PC-9 (cell line): ENCODE data around the gene ELAVL4. TPM values are rescaled to one million over a fixed set of nuclear protein-coding genes. Genes with fewer than 3 reads are reported as not detected.

Experiments used
- BruUV-seq: library from RNA; stranded (reverse); fragments of 400-500 nt; replicated peaks from 2 replicates; lab custom pipeline; 2021; lab: Mats Ljungman, UMichigan
- CTCF ChIA-PET: fragments of 300-600 bp; sonication (Branson Sonifier 250); formaldehyde crosslinking; loops from one replicate; lab custom pipeline; 2022; ENCODE audit warnings: antibody characterized with exemption; lab: Charles Lee
- POLR2A ChIA-PET: fragments of 300-600 bp; sonication (Branson Sonifier 250); formaldehyde crosslinking; loops from one replicate; lab custom pipeline; 2022; ENCODE audit warnings: antibody characterized with exemption; ENCODE audit not compliant: unreplicated experiment; lab: Charles Lee
- DNase-seq, 2 experiments: peaks; one replicate each; pipeline versions ENCODE4 v3.0.0 to v3.0.0-alpha.2; 2015 to 2022; ENCODE audit warnings: mixed read lengths in 1 of 2
- H2AFZ ChIP-seq: fragments of 200-600 bp; sonication (generic); 2 replicates; pipeline ENCODE4 v1.8.1; 2017; ENCODE audit warnings: antibody characterized with exemption
- H3F3A ChIP-seq: fragments of 200-600 bp; sonication (generic); 2 replicates; pipeline ENCODE4 v1.8.1; 2017; ENCODE audit warnings: antibody characterized with exemption, mild to moderate bottlenecking, low read depth; ENCODE audit not compliant: insufficient read depth
- H3K27ac ChIP-seq: fragments of 200-600 bp; sonication (generic); 2 replicates; pipeline ENCODE4 v1.6.1; 2016; ENCODE audit warnings: mixed run types
- H3K27me3 ChIP-seq: fragments of 200-600 bp; sonication (generic); 2 replicates; pipeline ENCODE4 v1.6.1; 2016; ENCODE audit warnings: low read depth, mixed run types; ENCODE audit not compliant: insufficient read depth
- H3K36me3 ChIP-seq: fragments of 200-600 bp; sonication (generic); 2 replicates; pipeline ENCODE4 v1.6.1; 2016; ENCODE audit warnings: low read depth, mixed run types
- H3K4me1 ChIP-seq: fragments of 200-600 bp; sonication (generic); replicated peaks from 2 replicates; pipeline ENCODE4 v1.6.1; 2016; ENCODE audit warnings: mixed run types; ENCODE audit not compliant: insufficient read depth
- H3K4me2 ChIP-seq: fragments of 200-600 bp; sonication (generic); 2 replicates; pipeline ENCODE4 v1.6.1; 2017; ENCODE audit warnings: mixed run types
- H3K4me3 ChIP-seq: fragments of 200-600 bp; sonication (generic); 2 replicates; pipeline ENCODE4 v1.6.1; 2016; ENCODE audit warnings: mixed run types
- H3K79me2 ChIP-seq: fragments of 200-600 bp; sonication (generic); 2 replicates; pipeline ENCODE4 v1.6.1; 2017; ENCODE audit warnings: low read depth, mixed run types
- H3K9me2 ChIP-seq: fragments of 200-600 bp; sonication (generic); 2 replicates; pipeline ENCODE4 v1.8.1; 2017; ENCODE audit warnings: mild to moderate bottlenecking; ENCODE audit not compliant: insufficient read depth
- H3K9me3 ChIP-seq: fragments of 200-600 bp; sonication (generic); 2 replicates; pipeline ENCODE4 v1.8.1; 2016; ENCODE audit warnings: low read depth; ENCODE audit not compliant: insufficient read depth
- H4K20me1 ChIP-seq: fragments of 200-600 bp; sonication (generic); 2 replicates; pipeline ENCODE4 v1.8.1; 2017; ENCODE audit not compliant: insufficient read depth
- CTCF ChIP-seq: fragments of 200-600 bp; sonication (generic); conservative IDR thresholded peaks from 2 replicates; pipeline ENCODE4 v1.6.1; 2017; ENCODE audit warnings: mixed run types, antibody characterized with exemption, mild to moderate bottlenecking, moderate library complexity
- EZH2 ChIP-seq: fragments of 200-600 bp; sonication (generic); IDR thresholded peaks from 2 replicates; pipeline ENCODE4 v1.8.0; 2017; ENCODE audit warnings: antibody characterized with exemption, low read depth
- intact Hi-C: fragments of 100-400 bp; cut with micrococcal nuclease; formaldehyde crosslinking; loops from one replicate; pipeline ENCODE4 v1.10.0; 2022; ENCODE audit not compliant: unreplicated experiment
- total RNA-seq: library from RNA; stranded (reverse); gene quantifications from 2 replicates; pipeline ENCODE4 v1.2.3, GENCODE V29; 2021

Gene ELAVL4
- total RNA-seq, 1 experiment from 2014 or later = not detected

DNA sequence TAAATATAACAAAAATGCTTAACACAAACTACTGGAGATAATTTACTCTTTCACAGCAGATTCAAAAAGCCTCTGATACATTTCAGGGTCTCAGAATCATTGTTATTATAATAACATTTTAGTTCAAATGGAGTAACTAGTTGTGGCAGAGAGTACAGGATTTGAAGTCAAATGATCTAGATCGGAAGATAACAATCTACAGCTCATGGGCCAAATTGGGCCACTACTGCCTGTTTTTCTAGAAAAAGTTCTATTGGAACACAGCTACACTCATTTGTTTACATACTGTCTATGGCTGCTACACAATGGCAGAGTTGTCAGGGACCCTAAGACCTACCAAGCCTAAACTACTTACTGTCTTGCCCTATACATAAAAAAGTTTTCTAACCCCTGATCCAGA is 63.6 kb downstream of the ELAVL4 start:
- no peak for DNase-seq
- no peak overlapping the region for H3K4me3 ChIP-seq
- TF ChIP-seq EZH2 (no peak), CTCF (no peak)
- H3K27ac ChIP-seq = no peak overlapping the region
- no peak overlapping the region for H2AFZ ChIP-seq
- no TSS peak for BruUV-seq
- H3K4me2 ChIP-seq = no peak overlapping the region
- H4K20me1 ChIP-seq = no peaks in the 10 kb centered on the region
- no peaks in the 10 kb centered on the region for H3K9me2 ChIP-seq
- ChIA-PET CTCF (no interaction called here), POLR2A (no interaction called here)
- H3K36me3 ChIP-seq = no peaks in the 10 kb centered on the region
- no peaks in the 10 kb centered on the region for H3K79me2 ChIP-seq
- H3K27me3 ChIP-seq = 0 out of 2 replicates have a peak, but pooled peaks cover 5% of the 10 kb centered on the region
- H3K4me1 ChIP-seq = no peaks in the 10 kb centered on the region
- no peaks in the 10 kb centered on the region for H3K9me3 ChIP-seq
- H3F3A ChIP-seq = no peaks in the 10 kb centered on the region
- intact Hi-C loops = no loop called here

DNA sequence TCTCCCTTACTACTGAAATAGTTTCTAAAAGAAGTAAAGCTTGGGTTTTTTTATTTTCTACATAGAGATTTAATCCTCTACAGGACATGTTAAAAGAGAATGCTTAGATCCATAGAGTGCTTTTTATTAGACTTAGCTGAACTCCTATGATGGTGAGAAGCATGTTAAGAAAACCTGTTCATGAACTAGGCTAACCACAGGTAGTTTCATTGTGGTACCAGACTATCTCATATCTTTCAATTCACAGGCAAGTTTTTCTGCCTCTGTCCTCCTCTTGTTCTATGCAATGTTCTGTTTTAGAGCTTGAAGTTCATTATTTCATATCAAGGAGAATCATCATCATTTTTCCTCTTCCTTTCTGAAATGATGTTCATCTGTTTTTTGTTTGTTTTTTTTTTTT is 65.4 kb downstream of the ELAVL4 start:
- no peaks in the 10 kb centered on the region for H3K4me1 ChIP-seq
- no peak overlapping the region for H3K4me3 ChIP-seq
- H3K9me2 ChIP-seq = no peaks in the 10 kb centered on the region
- H3F3A ChIP-seq = no peaks in the 10 kb centered on the region
- no peaks in the 10 kb centered on the region for H3K36me3 ChIP-seq
- H3K4me2 ChIP-seq = no peak overlapping the region
- no peak overlapping the region for H2AFZ ChIP-seq
- H3K27me3 ChIP-seq = 0 out of 2 replicates have a peak, but pooled peaks cover 5% of the 10 kb centered on the region
- H4K20me1 ChIP-seq = no peaks in the 10 kb centered on the region
- ChIA-PET POLR2A (no interaction called here), CTCF (no interaction called here)
- no peak overlapping the region for H3K27ac ChIP-seq
- H3K9me3 ChIP-seq = no peaks in the 10 kb centered on the region
- TF ChIP-seq CTCF = no peak
- no TSS peak for BruUV-seq
- DNase-seq = no peak
- intact Hi-C loops = no loop called here
- no peaks in the 10 kb centered on the region for H3K79me2 ChIP-seq

DNA sequence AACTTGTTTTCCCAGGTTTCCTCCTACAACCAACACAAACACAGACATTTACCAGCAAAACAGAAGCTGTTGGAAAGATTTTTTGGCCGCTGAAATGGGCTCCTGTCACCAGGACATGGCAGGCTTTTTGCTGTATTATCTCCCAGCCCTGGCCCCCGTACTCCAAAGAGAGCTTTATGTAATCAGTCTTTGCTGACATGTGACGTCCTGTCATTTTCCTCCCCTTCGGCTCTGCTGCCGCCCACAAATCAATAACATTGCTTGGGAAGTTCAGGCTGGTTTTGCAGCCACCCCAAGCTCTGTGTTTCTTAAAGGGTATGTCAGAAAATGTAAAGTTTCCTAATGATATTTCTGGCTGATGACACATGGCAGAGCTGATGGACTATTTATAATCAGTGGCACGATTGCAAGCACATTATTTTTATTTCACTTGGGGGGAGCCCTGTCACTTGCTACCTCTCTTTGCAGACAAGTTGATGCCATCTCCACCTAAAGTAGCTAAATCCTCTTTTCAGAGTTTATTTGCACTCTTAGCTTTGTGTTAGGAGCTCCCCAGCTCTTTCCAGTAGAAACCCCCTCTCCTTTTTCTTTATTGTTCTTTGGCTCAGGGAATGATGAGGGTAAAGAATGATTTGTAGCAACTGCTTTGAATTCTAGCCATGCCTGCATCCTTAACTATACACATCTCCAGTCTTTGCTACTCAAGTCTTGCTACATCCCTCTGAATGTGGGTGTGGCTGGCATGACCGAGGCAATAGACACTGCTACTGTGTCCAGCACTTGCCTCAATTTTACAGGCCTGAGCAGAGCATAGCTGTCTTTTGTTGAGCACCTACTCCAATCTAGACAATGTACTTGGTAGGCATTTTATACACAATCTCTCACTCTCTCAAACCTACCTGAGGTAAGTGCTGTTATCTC is 67.3 kb downstream of the ELAVL4 start:
- Histone ChIP-seq H3K9me2 (no peaks in the 10 kb centered on the region), H4K20me1 (no peaks in the 10 kb centered on the region), H3F3A (no peaks in the 10 kb centered on the region), H3K27me3 (no peaks in the 10 kb centered on the region), H3K4me1 (no peaks in the 10 kb centered on the region), H3K79me2 (no peaks in the 10 kb centered on the region), H3K4me2 (no peak overlapping the region), H3K36me3 (no peaks in the 10 kb centered on the region), H3K27ac (no peak overlapping the region), H3K9me3 (no peaks in the 10 kb centered on the region), H3K4me3 (no peak overlapping the region), H2AFZ (no peak overlapping the region)
- POLR2A ChIA-PET = no interaction called here
- no peak for DNase-seq
- no TSS peak for BruUV-seq
- TF ChIP-seq EZH2 (no peak), CTCF (no peak)
- intact Hi-C loops = no loop called here
- CTCF ChIA-PET = no interaction called here
